MCF 10A (cell line): ENCODE measurements around the gene TXNRD1. TPM values are rescaled to one million over a fixed set of nuclear protein-coding genes. Genes with fewer than 3 reads are reported as not detected.
A peak's percentile ranks its signal among the peaks of the same experiment; 100 is the strongest.

Experiments used
- BruUV-seq: library from RNA; stranded (reverse); fragments of 400-500 nt; replicated peaks from 2 replicates; lab custom pipeline; 2021; lab: Mats Ljungman, UMichigan
- CTCF ChIA-PET: fragments of 300-600 bp; sonication (Branson Sonifier 250); formaldehyde crosslinking; extraction: SDS; loops from one replicate; lab custom pipeline; 2021; ENCODE audit warnings: antibody characterized with exemption, inconsistent platforms; lab: Yijun Ruan, JAX
- POLR2A ChIA-PET: fragments of 300-600, 350-650 bp; sonication (Branson Sonifier 250); formaldehyde crosslinking; extraction: SDS; loops from one replicate; lab custom pipeline; 2020; ENCODE audit warnings: antibody characterized with exemption, inconsistent platforms; lab: Yijun Ruan, JAX
- DNase-seq: peaks from one replicate; pipeline ENCODE4 v3.0.0-alpha.2; 2018; ENCODE audit not compliant: unreplicated experiment
- H3K27ac Mint-ChIP-seq: one replicate; pipeline ENCODE4 v1.8.0; 2022; ENCODE audit warnings: mild to moderate bottlenecking, low read depth, mixed read lengths; ENCODE audit not compliant: unreplicated experiment
- H3K27me3 Mint-ChIP-seq: one replicate; pipeline ENCODE4 v1.8.0; 2022; ENCODE audit warnings: mixed read lengths; ENCODE audit not compliant: insufficient read depth, unreplicated experiment
- H3K36me3 Mint-ChIP-seq: one replicate; pipeline ENCODE4 v1.8.0; 2022; ENCODE audit warnings: mild to moderate bottlenecking, moderate library complexity, mixed read lengths; ENCODE audit not compliant: insufficient read depth, unreplicated experiment
- H3K4me1 Mint-ChIP-seq: one replicate; pipeline ENCODE4 v1.8.0; 2022; ENCODE audit warnings: mixed read lengths; ENCODE audit not compliant: insufficient read depth, unreplicated experiment
- H3K4me3 Mint-ChIP-seq: one replicate; pipeline ENCODE4 v1.8.0; 2022; ENCODE audit warnings: mild to moderate bottlenecking, moderate library complexity, mixed read lengths; ENCODE audit not compliant: unreplicated experiment
- H3K9me3 Mint-ChIP-seq: one replicate; pipeline ENCODE4 v1.8.0; 2022; ENCODE audit warnings: mixed read lengths; ENCODE audit not compliant: unreplicated experiment
- intact Hi-C: fragments of 100-400 bp; cut with micrococcal nuclease; formaldehyde crosslinking; loops from 2 replicates; pipeline ENCODE4 v1.14.1; 2022
- total RNA-seq: library from RNA; stranded (reverse); gene quantifications from 2 replicates; pipeline ENCODE4 v1.2.3, GENCODE V29; 2022
- TF ChIP-seq, protein P1 (sequence below): fragments of 200-600 bp; IDR thresholded peaks from one replicate; pipeline ENCODE4 v1.8.0; 2022; ENCODE audit warnings: antibody characterized with exemption, mild to moderate bottlenecking; ENCODE audit not compliant: unreplicated experiment

The TXNRD1 gene
- total RNA-seq, 1 experiment from 2014 or later, result 64.0 TPM

DNA sequence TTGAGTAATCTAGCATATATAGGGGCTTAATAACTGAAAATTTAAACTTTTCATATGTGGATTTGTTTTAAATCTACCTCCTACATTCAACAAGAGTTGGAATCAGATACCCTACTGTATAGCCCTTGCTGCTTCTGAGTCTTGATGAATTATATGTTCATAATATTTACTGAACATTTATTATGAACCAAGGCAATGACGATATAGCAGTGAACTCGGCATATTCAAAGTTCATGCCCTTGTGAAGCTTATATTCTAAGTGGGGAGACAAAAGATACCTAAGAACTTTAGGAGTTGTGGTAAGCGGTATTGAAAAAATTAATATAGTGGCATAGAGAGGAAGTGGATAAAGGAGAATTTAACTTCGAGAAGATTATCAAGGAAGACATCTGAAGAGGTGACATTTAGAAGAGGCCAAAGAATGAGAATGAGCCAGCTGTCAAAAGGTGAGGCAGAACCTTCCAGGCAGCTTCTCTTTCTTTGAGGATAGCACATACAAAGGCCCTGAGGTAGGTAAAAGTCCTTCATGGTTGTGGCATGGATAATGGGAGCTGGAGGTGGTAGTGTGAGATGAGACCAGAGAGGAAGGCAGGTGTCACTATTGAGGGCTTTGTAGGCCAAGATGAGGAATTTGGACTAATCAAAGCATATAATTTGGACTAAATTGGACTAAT is 98.1 kb downstream of the TXNRD1 start:
- intact Hi-C loops, result no loop called here
- no peaks in the 10 kb centered on the region for H3K27me3 Mint-ChIP-seq

DNA sequence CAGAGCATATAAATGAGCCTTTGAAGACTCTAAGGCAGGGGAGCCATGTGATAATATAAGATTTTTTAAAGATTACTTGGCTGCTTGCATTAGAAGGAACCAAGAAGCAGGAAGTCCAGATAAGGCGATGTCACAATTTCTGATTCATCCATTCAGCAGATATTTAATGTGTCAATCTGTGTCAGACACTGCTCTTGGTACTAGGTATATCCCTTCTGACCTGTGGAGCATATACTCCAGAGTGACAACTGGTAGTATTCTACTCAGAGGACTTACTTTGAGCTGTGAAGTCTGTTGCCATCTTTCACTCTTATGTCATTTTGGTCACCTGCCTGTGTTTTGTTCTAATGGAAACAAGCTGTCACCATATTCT is 98.6 kb downstream of the TXNRD1 start:
- DNase-seq, result no peak
- peaks cover 88% of the 10 kb centered on the region for H3K36me3 Mint-ChIP-seq
- intact Hi-C loops, result no loop called here
- CTCF ChIA-PET, result interaction anchor here (0.6 to 2.0 kb wide), 6 partner anchors 34 to 125 kb away, joined by 3 to 10 read pairs (median 3); no protein-coding TSS in a partner anchor
- TF ChIP-seq, protein P1, sequence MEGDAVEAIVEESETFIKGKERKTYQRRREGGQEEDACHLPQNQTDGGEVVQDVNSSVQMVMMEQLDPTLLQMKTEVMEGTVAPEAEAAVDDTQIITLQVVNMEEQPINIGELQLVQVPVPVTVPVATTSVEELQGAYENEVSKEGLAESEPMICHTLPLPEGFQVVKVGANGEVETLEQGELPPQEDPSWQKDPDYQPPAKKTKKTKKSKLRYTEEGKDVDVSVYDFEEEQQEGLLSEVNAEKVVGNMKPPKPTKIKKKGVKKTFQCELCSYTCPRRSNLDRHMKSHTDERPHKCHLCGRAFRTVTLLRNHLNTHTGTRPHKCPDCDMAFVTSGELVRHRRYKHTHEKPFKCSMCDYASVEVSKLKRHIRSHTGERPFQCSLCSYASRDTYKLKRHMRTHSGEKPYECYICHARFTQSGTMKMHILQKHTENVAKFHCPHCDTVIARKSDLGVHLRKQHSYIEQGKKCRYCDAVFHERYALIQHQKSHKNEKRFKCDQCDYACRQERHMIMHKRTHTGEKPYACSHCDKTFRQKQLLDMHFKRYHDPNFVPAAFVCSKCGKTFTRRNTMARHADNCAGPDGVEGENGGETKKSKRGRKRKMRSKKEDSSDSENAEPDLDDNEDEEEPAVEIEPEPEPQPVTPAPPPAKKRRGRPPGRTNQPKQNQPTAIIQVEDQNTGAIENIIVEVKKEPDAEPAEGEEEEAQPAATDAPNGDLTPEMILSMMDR, result no peak
- no peak overlapping the region for H3K4me3 Mint-ChIP-seq
- no peak overlapping the region for H3K27ac Mint-ChIP-seq
- H3K9me3 Mint-ChIP-seq, result no peaks in the 10 kb centered on the region
- H3K27me3 Mint-ChIP-seq, result no peaks in the 10 kb centered on the region
- POLR2A ChIA-PET, result interaction anchor here (0.9 kb wide), 1 partner anchor 122 kb away, joined by 3 read pairs; no protein-coding TSS in a partner anchor
- H3K4me1 Mint-ChIP-seq, result peaks cover 7% of the 10 kb centered on the region
- no TSS peak for BruUV-seq

More for the DNA sequence above, 98.1 kb downstream of the TXNRD1 start:
- DNase-seq, result no peak
- CTCF ChIA-PET, result interaction anchor here (0.6 to 2.0 kb wide), 8 partner anchors 14 to 869 kb away, joined by 3 to 10 read pairs (median 3); no protein-coding TSS in a partner anchor
- H3K4me1 Mint-ChIP-seq, result peaks cover 7% of the 10 kb centered on the region
- TSS peak; percentile 7 for BruUV-seq
- no peak overlapping the region for H3K27ac Mint-ChIP-seq
- POLR2A ChIA-PET, result interaction anchor here (0.9 to 1.5 kb wide), 5 partner anchors 8 to 121 kb away, joined by 3 to 5 read pairs (median 3); no protein-coding TSS in a partner anchor
- no peaks in the 10 kb centered on the region for H3K9me3 Mint-ChIP-seq
- no peak overlapping the region for H3K4me3 Mint-ChIP-seq
- TF ChIP-seq, protein P1, result no peak
- H3K36me3 Mint-ChIP-seq, result peaks cover 85% of the 10 kb centered on the region

DNA sequence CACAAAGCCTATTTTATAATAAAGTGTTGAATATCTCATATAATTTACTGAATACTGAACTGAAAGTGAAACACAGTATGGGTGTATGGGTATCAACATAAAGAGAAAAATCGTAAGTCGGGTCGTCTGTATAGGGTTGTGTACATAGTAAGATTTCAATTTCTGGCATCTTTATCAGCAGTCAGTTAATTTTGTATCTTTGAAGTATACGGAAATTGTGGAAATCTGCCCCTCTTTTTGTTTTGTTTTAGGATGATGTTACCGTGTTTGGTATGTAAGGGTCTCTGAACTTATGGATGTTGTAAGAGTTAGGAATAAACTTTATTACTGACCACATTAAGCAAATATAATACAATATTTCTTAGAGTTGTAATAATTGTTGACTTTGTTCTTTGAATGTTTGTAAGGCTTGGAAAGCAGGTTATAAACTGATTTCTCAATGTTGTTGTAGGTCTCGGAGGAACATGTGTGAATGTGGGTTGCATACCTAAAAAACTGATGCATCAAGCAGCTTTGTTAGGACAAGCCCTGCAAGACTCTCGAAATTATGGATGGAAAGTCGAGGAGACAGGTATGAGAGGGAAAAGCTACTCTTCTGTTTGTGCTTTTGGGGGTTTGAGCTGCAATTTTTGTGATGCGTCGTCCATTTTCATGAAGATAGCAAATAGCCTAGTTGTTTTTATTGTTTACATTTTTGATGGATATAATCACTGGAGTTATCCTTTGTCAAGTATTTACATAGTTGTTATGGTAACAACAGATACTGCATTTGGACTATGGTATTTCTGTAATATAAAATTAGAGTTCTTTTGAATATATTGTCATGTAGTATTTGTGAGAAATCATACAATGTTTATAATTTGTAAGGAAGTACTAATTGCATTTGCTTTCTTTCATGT is 100.0 kb downstream of the TXNRD1 start:
- Mint-ChIP-seq H3K4me1 (peaks cover 7% of the 10 kb centered on the region), H3K4me3 (no peak overlapping the region), H3K36me3 (peaks cover 96% of the 10 kb centered on the region), H3K9me3 (no peaks in the 10 kb centered on the region), H3K27ac (peak overlapping the region; percentile 39), H3K27me3 (no peaks in the 10 kb centered on the region)
- TF ChIP-seq, protein P1, result no peak
- POLR2A ChIA-PET, result interaction anchor here (0.6 to 0.9 kb wide), 2 partner anchors 27 to 665 kb away, joined by 3 read pairs; no protein-coding TSS in a partner anchor
- no peak for DNase-seq
- intact Hi-C loops, result no loop called here
- CTCF ChIA-PET, result interaction anchor here (0.6 to 0.7 kb wide), 2 partner anchors 381 to 828 kb away, joined by 3 read pairs; no protein-coding TSS in a partner anchor
- BruUV-seq, result no TSS peak
